OCI-LY1 (cell line): Measurements from ENCODE around the gene YARS1.

ENCODE experiments used
- H2AFZ ChIP-seq: fragments of 200-600 bp; sonication (generic), shearing (Covaris generic); 2 replicates; pipeline ENCODE4 v1.6.0; 2014; ENCODE audit warnings: antibody characterized with exemption, mild to moderate bottlenecking, low read length
- H3F3A ChIP-seq: fragments of 200-600 bp; sonication (generic), shearing (Covaris generic); 2 replicates; pipeline ENCODE4 v1.6.0; 2014; ENCODE audit warnings: mild to moderate bottlenecking, antibody characterized with exemption, low read length, moderate library complexity; ENCODE audit not compliant: insufficient read depth
- H3K27ac ChIP-seq: fragments of 200-600 bp; sonication (generic); 2 replicates; pipeline ENCODE4 v1.5.1; 2014; ENCODE audit warnings: low read length, mixed run types, mild to moderate bottlenecking, low read depth; ENCODE audit not compliant: poor library complexity, severe bottlenecking
- H3K27me3 ChIP-seq: fragments of 200-600 bp; sonication (generic); 2 replicates; pipeline ENCODE4 v1.6.0; 2014; ENCODE audit warnings: antibody characterized with exemption, mild to moderate bottlenecking, low read length, moderate library complexity; ENCODE audit not compliant: insufficient read depth
- H3K36me3 ChIP-seq: fragments of 200-600 bp; sonication (generic); 2 replicates; pipeline ENCODE4 v1.6.1; 2014; ENCODE audit warnings: mild to moderate bottlenecking, antibody characterized with exemption, low read length, moderate library complexity, mixed read lengths; ENCODE audit not compliant: insufficient read depth
- H3K4me1 ChIP-seq: fragments of 200-600 bp; sonication (generic); 2 replicates; pipeline ENCODE4 v1.5.1; 2014; ENCODE audit warnings: mild to moderate bottlenecking, low read length, moderate library complexity; ENCODE audit not compliant: insufficient read depth, severe bottlenecking
- H3K4me2 ChIP-seq: fragments of 200-600 bp; sonication (generic), shearing (Covaris generic); 2 replicates; pipeline ENCODE4 v1.6.1; 2014; ENCODE audit warnings: low read length
- H3K4me3 ChIP-seq: fragments of 200-600 bp; sonication (generic); 2 replicates; pipeline ENCODE4 v1.5.1; 2014; ENCODE audit warnings: low read length, low read depth, mild to moderate bottlenecking, mixed read lengths; ENCODE audit not compliant: poor library complexity, severe bottlenecking
- H3K79me2 ChIP-seq: fragments of 200-600 bp; shearing (Covaris generic); 2 replicates; pipeline ENCODE4 v1.6.1; 2016; ENCODE audit warnings: mixed run types, low read length, mixed read lengths; ENCODE audit not compliant: insufficient read depth
- H3K9ac ChIP-seq: fragments of 200-600 bp; sonication (generic), shearing (Covaris generic); 2 replicates; pipeline ENCODE4 v1.6.1; 2014; ENCODE audit warnings: mild to moderate bottlenecking, low read length, mixed read lengths
- H3K9me2 ChIP-seq: fragments of 200-600 bp; sonication (generic), shearing (Covaris generic); 2 replicates; pipeline ENCODE4 v1.6.1; 2014; ENCODE audit warnings: low read depth, mild to moderate bottlenecking, low read length, mixed read lengths
- H3K9me3 ChIP-seq: fragments of 200-600 bp; shearing (Covaris generic); 2 replicates; pipeline ENCODE4 v1.6.1; 2014; ENCODE audit warnings: low read length, mixed read lengths
- H4K20me1 ChIP-seq: fragments of 200-600 bp; sonication (generic), shearing (Covaris generic); 2 replicates; pipeline ENCODE4 v1.6.0; 2016; ENCODE audit warnings: mild to moderate bottlenecking, low read length; ENCODE audit not compliant: insufficient read depth
- CTCF ChIP-seq: fragments of 200-600 bp; sonication (generic), shearing (Covaris generic); IDR thresholded peaks from 2 replicates; pipeline ENCODE4 v1.5.1; 2017; ENCODE audit warnings: mild to moderate bottlenecking, antibody characterized with exemption, low read length, moderate library complexity, mixed read lengths
- EZH2 ChIP-seq: fragments of 200-600 bp; sonication (generic), shearing (Covaris generic); IDR thresholded peaks from 2 replicates; pipeline ENCODE4 v1.8.0; 2017; ENCODE audit warnings: borderline replicate concordance, mixed run types, mild to moderate bottlenecking, antibody characterized with exemption, low read length, moderate library complexity, mixed read lengths

The YARS1 gene

GRCh38 chr1:32755098-32755809 is 61.9 kb downstream of the YARS1 start:
- Histone ChIP-seq H3K9me2 (no peaks in the 10 kb centered on the region), H2AFZ (no peak overlapping the region), H3K4me1 (peaks cover 12% of the 10 kb centered on the region), H3K4me2 (no peak overlapping the region), H4K20me1 (no peaks in the 10 kb centered on the region), H3K79me2 (no peaks in the 10 kb centered on the region), H3F3A (no peaks in the 10 kb centered on the region), H3K9ac (no peak overlapping the region), H3K27me3 (peaks cover 12% of the 10 kb centered on the region), H3K27ac (no peak overlapping the region), H3K36me3 (no peaks in the 10 kb centered on the region), H3K4me3 (no peak overlapping the region), H3K9me3 (no peaks in the 10 kb centered on the region)
- TF ChIP-seq CTCF (no peak), EZH2 (no peak)

GRCh38 chr1:32754317-32755097 is 62.7 kb downstream of the YARS1 start:
- peak overlapping the region; percentile 16; the same call in 1 of the 2 replicates for H3K9ac ChIP-seq
- H3K4me3 ChIP-seq, result peak overlapping the region; percentile 63
- peaks cover 12% of the 10 kb centered on the region for H3K4me1 ChIP-seq
- no peak overlapping the region for H3K27ac ChIP-seq
- no peaks in the 10 kb centered on the region for H4K20me1 ChIP-seq
- TF ChIP-seq CTCF (no peak; the same call in 1 of the 2 replicates), EZH2 (no peak)
- H3K9me2 ChIP-seq, result no peaks in the 10 kb centered on the region
- no peaks in the 10 kb centered on the region for H3K36me3 ChIP-seq
- H3F3A ChIP-seq, result no peaks in the 10 kb centered on the region
- peaks cover 12% of the 10 kb centered on the region for H3K27me3 ChIP-seq
- no peak overlapping the region for H2AFZ ChIP-seq
- H3K4me2 ChIP-seq, result peak overlapping the region; percentile 92
- no peaks in the 10 kb centered on the region for H3K79me2 ChIP-seq
- no peaks in the 10 kb centered on the region for H3K9me3 ChIP-seq

- H3K4me2 ChIP-seq, result peak overlapping the region; percentile 92
These were observed 63.4 kb downstream of the YARS1 start for GRCh38 chr1:32753532-32754316.

More at GRCh38 chr1:32753532-32754316, 63.4 kb downstream of the YARS1 start:
- peaks cover 13% of the 10 kb centered on the region for H3K27me3 ChIP-seq
- H3K9me3 ChIP-seq, result no peaks in the 10 kb centered on the region
- H3F3A ChIP-seq, result no peaks in the 10 kb centered on the region
- no peaks in the 10 kb centered on the region for H3K9me2 ChIP-seq
- H3K9ac ChIP-seq, result peak overlapping the region; percentile 41; the same call in 1 of the 2 replicates
- peak overlapping the region; percentile 63 for H3K4me3 ChIP-seq
- H4K20me1 ChIP-seq, result no peaks in the 10 kb centered on the region
- no peaks in the 10 kb centered on the region for H3K36me3 ChIP-seq
- no peak overlapping the region; the same call in 1 of the 2 replicates for H2AFZ ChIP-seq
- no peak overlapping the region for H3K27ac ChIP-seq
- H3K4me1 ChIP-seq, result peaks cover 12% of the 10 kb centered on the region
- TF ChIP-seq EZH2 (no peak), CTCF (no peak; the same call in 1 of the 2 replicates)
- H3K79me2 ChIP-seq, result no peaks in the 10 kb centered on the region
